GM18508 (cell line): ENCODE measurements around the gene TNFRSF1B.

Experiments used
- ATAC-seq: cut with Tn5 transposase; IDR thresholded peaks from one replicate; pipeline ENCODE4 v1.9.1; 2021; ENCODE audit warnings: moderate number of reproducible peaks; ENCODE audit not compliant: insufficient read depth, unreplicated experiment

TNFRSF1B gene

DNA sequence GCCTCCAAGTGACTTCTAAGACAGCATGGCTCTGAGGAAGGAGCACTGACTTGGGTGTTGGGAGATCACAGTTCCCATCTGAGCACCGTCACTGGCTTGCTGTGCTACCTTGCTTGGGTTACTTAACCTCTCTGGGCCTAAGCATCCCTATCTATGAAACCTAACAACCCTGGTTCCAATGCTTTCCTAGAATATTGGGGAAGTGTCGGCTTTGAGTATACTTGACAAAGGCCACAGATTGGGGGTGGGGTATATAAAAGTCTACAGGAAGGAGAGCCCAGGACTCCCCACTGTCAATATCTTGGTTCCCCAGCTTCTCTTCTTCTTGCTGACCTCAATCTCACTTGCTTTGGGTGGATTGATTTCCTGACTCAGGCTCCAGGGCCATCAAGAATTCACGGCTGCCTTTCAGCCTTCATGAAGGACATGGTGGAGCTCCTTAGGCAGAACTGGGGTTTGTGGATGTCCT, 6.3 kb downstream of the TNFRSF1B start:
- ATAC-seq: no peak

- ATAC-seq: no peak
These were observed 6.9 kb downstream of the TNFRSF1B start for GRCh38 chr1:12173631-12174121.

DNA sequence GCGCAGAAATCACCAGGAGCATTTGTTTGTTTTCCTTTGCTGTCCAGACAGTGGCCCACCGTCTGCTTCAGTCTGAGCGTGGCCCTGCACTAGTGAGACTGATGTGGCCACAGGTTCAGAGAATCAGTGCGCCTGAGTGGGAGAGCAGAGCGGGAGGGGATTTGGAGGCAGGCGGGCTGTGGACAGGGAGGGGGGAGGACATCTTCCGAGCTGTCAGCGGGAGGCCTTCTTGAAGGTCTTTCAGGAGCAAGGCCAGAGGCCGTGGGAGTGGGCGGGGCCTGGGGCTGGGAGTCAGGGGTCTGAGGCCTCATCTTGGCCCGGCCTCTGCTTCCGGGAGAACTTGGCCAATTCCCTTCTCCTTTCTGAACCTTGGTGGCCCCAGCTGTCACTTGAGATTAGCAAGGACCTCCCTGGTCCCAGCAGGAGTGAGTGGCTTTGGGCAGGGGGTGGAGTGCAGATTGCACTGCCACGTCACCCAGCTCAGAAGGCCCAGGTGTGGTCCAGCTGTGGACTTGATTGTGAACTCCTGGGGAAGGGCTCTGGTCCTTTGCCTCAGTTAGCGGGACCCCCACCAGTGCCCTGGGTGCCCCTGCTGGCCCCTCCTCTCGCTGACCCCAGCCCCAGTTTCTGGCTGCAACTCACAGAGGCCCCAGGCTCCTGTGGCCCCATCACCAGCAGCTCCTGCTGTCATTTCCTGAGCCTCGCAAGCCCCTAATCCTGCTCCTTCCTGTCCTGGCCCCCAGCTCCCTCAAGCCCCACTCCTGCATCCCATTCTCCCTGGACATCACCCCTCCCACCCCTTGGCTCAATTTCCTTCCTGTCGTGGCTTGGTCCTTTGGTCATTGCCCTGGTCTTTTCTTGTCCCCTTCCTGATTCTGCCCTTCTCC, 8.4 kb downstream of the TNFRSF1B start:
- no peak for ATAC-seq

DNA sequence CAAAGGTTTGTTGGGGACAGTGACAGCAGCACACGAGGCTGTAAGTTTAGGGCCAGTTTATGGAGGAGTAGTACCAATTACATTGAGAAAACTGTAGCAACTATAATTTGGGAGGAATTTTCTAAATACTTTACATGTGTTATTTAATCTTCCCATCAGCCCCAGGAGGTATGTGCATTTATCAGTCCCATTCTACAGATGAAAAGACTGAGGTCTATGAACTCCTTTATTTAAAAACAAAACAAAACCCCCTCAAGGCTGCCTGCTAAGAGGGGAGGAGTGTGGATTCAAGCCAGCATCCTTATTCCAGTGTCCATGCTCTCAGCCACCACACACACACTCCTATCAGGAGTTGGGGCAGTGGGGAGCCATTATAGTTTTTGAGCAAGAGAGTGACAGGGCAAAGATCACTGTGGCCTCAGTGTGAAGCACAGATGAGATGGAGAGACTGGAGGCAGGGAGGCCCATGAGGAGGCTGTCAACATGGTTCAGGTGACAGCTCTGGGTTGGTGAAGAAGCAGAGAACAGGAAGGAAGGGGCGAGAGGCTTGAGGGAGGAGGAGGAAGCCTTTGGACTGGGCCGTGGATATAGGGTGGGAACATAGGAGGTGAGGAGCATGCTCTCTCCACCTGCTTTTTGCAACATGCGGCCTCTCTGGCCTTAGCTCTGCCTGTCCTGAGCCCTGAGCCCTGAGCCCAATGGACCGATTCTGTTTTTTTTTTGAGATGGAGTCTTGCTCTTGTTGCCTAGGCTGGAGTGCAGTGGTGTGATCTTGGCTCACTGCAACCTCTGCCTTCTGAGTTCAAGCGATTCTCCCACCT, 9.7 kb downstream of the TNFRSF1B start:
- no peak for ATAC-seq

- ATAC-seq: no peak
These were observed 10.6 kb downstream of the TNFRSF1B start for GRCh38 chr1:12177156-12177998.

- no peak for ATAC-seq
These were observed 11.2 kb downstream of the TNFRSF1B start for GRCh38 chr1:12177999-12178441.

DNA sequence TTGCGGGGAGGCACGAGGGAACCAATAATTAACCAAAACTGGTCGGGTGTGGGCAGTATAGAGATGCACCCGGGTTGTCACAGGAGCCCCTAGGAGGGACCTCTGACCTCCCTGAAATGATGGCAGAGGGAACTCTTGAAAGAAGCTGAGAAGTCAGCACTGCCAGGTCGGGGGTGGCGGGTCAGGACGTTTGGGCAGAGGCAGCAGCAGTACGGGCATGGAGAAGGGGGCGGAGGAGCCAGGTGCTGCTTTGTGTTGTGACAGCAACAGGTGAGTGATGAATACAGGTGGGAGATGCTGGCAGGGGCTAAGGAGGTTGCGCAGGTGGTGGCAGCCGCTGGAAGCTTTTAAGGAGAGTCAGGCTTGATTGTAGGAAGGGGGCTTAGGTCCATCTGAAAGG, 11.7 kb downstream of the TNFRSF1B start:
- no peak for ATAC-seq

- no peak for ATAC-seq
These were observed 12.3 kb downstream of the TNFRSF1B start for GRCh38 chr1:12179111-12179519.

- no peak for ATAC-seq
These were observed 12.9 kb downstream of the TNFRSF1B start for GRCh38 chr1:12179676-12180075.

DNA sequence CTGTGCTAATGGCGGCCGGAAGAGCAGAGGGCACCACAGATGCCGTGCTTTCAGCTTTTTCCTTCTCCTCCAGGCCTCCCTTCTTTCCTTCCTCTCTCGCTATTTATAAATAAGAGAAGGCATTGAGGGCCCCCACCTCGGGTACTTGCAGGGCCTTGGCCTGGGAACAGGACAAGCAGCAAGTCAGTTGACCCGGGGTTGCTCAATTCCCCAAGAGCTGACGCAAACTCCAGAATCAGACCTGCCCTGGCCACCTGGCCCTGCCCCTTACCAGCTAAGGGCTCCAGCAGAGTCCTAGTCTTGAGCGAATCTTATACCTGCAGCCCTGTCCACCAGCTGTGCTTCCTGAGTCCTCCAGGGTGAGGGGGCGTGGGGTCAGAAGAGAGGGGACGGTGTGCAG, 13.5 kb downstream of the TNFRSF1B start:
- no peak for ATAC-seq

- ATAC-seq: no peak
These were observed 14.1 kb downstream of the TNFRSF1B start for GRCh38 chr1:12180903-12181302.

GRCh38 chr1:12181568-12181967, 14.8 kb downstream of the TNFRSF1B start:
- no peak for ATAC-seq

DNA sequence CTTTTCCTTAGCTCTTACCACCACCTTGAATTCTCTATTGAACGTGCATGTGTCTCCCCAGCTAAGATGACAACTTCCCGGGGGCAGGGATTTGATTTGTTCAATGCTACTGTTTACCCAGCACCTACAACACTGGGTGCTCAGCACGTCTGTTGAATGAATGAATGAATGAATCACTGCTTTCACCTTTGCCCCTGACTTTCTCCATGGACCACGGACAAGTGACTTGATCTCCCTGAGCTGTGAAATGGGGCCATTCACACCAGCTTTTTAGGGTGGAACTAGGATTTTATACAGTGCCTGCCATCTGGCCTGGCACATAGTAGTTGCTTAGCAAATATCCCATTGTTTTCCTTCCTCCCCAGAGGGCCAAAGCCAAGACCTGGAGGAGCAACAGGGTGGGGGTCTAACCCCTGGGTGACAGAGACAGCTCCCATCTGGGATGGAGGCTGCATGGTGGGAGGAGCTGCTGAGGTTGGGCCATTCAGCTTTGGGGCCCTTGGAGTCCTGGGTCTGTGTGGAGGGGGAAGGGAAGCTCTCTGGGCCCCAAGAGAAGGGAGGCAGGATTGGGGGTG, 15.7 kb downstream of the TNFRSF1B start:
- ATAC-seq: no peak

DNA sequence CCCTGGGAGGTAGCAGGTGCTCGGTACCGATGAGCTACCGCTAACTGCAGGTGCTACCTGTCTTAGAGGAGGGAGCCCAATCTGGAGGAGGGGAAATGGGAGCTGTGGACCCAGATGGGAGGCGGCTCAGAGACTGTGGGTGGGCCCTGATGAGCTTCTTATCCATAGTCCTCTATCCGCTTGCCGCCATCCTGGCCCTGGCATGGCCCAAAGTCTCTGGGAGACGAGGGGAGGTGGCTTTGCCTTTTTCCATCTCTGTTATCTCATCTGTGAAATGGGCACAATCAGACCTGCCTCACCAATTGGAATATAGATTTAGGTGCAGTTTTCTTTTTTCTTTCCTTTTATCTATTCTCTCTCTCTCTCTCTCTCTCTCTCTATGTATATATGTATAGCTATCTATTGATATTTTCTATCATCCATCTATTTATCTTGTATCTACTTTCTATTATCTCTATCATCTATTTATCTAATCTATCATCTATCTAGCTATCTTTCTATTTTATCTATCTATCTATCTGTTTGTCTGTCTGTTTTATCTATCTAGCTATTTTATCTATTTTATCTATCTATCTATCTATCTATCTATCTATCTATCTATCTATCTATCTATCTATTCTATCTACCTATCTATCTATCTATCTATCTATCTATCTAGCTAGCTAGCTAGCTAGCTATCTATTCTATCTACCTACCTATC, 16.5 kb downstream of the TNFRSF1B start:
- no peak for ATAC-seq

GRCh38 chr1:12184008-12184681, 17.4 kb downstream of the TNFRSF1B start:
- no peak for ATAC-seq

DNA sequence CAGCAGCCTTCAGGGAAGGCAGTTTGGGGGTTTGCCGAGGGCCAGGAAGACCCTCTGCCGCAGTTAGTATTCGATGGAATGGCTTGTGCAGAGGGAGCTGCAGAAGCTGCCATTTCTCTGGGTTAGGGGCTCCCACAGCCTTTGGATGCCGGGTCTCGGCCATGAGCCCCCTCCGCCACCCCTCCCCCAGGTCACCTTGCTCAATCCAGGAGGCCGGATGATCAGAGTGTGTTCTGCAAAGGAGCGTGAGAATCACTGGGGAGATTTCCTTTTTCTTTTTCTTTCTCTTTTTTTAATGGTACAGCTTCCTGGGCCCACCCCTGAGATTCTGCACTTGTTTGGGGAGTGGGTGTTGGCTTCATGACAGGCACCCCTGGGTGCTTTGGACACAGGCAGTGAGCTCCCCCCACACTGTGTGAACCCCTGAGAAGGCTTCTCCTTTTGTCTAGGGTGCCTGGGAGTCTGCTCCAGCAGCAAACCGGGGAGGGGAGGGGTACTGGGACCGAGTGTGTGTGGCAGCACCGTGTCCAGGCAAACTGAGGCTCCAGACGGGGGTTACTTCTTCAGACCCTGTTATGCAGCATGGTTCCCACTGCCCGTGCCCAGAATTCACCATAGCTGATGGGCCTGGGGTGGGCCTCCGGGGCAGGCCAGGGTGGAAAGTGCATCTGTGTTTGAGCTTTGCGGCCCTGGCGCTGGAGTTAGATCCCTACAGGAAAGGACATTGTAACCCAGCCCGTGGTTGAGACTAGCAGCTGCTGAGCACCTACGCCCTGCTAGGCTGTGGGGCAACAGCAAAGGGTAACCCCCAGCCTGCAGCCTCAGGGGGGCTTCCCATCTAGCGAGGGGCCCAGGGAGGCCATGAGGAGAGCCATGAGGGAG, 18.5 kb downstream of the TNFRSF1B start:
- ATAC-seq: no peak

DNA sequence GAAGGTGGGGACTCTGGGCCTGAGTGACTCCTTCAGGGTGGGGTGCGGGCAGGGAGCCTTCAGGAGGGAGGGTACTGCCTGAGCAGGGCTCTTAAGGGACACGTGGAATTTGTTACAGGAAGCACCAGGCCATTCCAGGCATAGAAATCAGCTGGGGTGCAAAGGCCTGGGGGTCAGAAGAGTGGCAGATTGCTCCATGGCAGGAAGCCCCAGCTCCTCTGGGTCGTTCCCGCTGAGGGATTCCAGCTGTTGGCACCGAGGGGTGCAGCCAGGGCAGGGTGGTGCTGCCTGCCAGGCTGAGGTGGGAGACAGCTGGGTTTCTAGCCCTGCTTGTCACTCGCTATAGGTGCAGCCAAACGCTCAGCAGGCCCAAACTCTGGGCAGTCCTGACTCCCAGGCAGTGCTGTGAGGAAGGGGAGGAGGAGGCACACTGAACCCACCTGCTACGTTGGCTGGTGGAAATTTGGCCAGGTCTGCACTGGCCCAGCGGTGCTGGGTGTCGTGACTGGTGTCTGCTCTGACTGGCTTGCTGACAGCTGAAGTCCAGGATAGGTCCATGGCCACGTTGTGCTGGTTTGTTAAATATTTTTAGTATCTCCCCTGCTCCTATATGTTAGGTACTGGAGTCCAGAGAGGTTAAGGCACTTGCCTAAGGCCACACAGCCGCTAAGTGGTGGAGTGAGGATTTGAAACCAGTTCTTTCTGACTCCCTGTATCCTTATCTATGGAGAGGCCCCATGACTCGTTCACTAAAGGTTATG, 19.3 kb downstream of the TNFRSF1B start:
- ATAC-seq: no peak
